ENCODE data around the gene NEU4.
"Not testable (repeated sequence)": the region's sequence is repeated elsewhere in the genome, so short reads cannot be mapped to it uniquely, and the experiment has no call there.

The NEU4 gene

GRCh38 chr2:241833756-241834526 is 24.9 kb downstream of the NEU4 start:
- DNase-seq (ENCODE audit: low read depth): not testable (repeated sequence)

- DNase-seq (ENCODE audit: low read depth): no peak
Measured at GRCh38 chr2:241834527-241835210, 25.7 kb downstream of the NEU4 start.

GRCh38 chr2:241835611-241836010 is 26.6 kb downstream of the NEU4 start:
- DNase-seq (ENCODE audit: low read depth): peak; percentile 12

- no peak for DNase-seq (ENCODE audit: low read depth)
Measured at GRCh38 chr2:241836292-241836691, 27.3 kb downstream of the NEU4 start.

- no peak for DNase-seq (ENCODE audit: low read depth)
Measured at GRCh38 chr2:241837197-241837965, 28.4 kb downstream of the NEU4 start.

- DNase-seq (ENCODE audit: low read depth): no peak
Measured at GRCh38 chr2:241841181-241842066, 32.4 kb downstream of the NEU4 start.

- no peak for DNase-seq (ENCODE audit: low read depth)
Measured at GRCh38 chr2:241842067-241842415, 33.0 kb downstream of the NEU4 start.

GRCh38 chr2:241842620-241843211 is 33.7 kb downstream of the NEU4 start:
- DNase-seq (ENCODE audit: low read depth): no peak

GRCh38 chr2:241843321-241844065 is 34.5 kb downstream of the NEU4 start:
- DNase-seq (ENCODE audit: low read depth): no peak

GRCh38 chr2:241844066-241844728 is 35.2 kb downstream of the NEU4 start:
- DNase-seq (ENCODE audit: low read depth): no peak

- DNase-seq (ENCODE audit: low read depth): no peak
Measured at GRCh38 chr2:241844831-241845578, 36.0 kb downstream of the NEU4 start.

- no peak for DNase-seq (ENCODE audit: low read depth)
Measured at GRCh38 chr2:241846406-241846805, 37.4 kb downstream of the NEU4 start.

- DNase-seq (ENCODE audit: low read depth): no peak
Measured at GRCh38 chr2:241848761-241849615, 40.0 kb downstream of the NEU4 start.

GRCh38 chr2:241849616-241850543 is 40.9 kb downstream of the NEU4 start:
- no peak for DNase-seq (ENCODE audit: low read depth)

GRCh38 chr2:241850544-241851324 is 41.7 kb downstream of the NEU4 start:
- no peak for DNase-seq (ENCODE audit: low read depth)

- DNase-seq (ENCODE audit: low read depth): no peak
Measured at GRCh38 chr2:241851325-241852115, 42.5 kb downstream of the NEU4 start.
